ENCODE measurements around the gene C1orf167. TPM values are rescaled to one million over a fixed set of nuclear protein-coding genes. Genes with fewer than 3 reads are reported as not detected.

Gene C1orf167
- total and polyA plus RNA-seq, 10 of the 15 experiments (the other 5 are each of a cell fraction or from before 2014, with no cell fraction given): 0.17 to 0.31 TPM; not detected in 8

DNA sequence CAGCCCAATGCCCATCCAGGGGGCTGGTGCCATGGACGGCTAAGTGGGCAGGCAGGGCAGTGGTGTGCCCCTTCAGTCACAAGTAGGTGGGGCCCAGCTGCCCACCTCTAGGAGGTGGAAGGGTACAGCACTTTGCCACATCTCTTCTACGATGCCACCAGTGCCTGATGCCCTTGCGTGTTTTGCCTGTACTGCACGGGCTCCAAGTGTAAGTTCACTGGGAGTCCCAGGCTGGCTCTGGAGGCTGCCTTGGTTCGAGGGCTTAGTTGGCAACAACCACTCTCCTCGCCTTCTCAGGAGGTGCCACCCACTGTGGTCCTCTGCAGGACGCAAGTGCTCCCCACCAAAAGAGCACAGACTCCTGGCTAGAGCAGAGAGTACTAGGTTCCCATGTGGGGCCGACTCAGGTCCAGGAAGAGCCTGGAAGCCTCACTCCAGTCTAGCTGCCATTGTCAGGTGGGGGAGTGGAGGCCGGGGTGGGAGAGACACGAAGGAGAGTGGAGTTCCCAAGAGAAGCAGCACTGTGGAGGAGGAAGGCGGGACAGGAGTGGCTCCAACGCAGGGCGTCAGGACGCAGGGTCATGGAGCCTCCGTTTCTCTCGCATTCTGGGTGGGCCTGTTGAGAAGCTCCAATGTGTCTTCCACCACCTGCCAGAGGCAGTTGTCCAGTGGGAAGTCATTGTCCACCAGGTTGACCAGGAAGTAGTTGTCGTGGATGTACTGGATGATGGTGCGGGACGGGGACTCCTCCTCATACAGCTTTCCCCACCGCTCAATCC lies 28.3 kb downstream of the C1orf167 start:
- H3K9ac ChIP-seq (ENCODE audit: control insufficient read depth, insufficient read depth, low read length): no peak overlapping the region
- 73% methylated on average over 19 of the region's 20 CpGs for WGBS (ENCODE audit: insufficient coverage, insufficient replicate concordance, low lambda C conversion rate, missing lambda C conversion rate)
- H4K20me1 ChIP-seq (ENCODE audit: control insufficient read depth, insufficient read depth): no peaks in the 10 kb centered on the region
- RAD21 ChIA-PET (ENCODE audit: unreplicated experiment): no interaction called here
- H3K4me2 ChIP-seq (ENCODE audit: control insufficient read depth, insufficient read depth): no peak overlapping the region
- DNase-seq (ENCODE audit: low read depth, low spot score) (no peak), ATAC-seq (no peak), FAIRE-seq (no peak)
- H3K27me3 ChIP-seq (replicated peaks in 1 of 2; ENCODE audit: control insufficient read depth in 2 of 2, insufficient read depth in 2 of 2, low read length in 1 of 2): no peaks in the 10 kb centered on the region
- in situ Hi-C loops (cut with MboI) (no loop called here), intact Hi-C loops (cut with micrococcal nuclease; ENCODE audit: unreplicated experiment) (no loop called here)
- CTCF ChIA-PET: no interaction called here
- BruUV-seq (replicated peaks): no TSS peak
- no peaks in the 10 kb centered on the region; a peak in 2 of 4 replicates for H3K36me3 ChIP-seq (ENCODE audit: control insufficient read depth in 2 of 2, insufficient read depth in 2 of 2, low read length in 1 of 2)
- H3K79me2 ChIP-seq (ENCODE audit: control insufficient read depth, insufficient read depth, low read length): no peaks in the 10 kb centered on the region
- H3K27ac ChIP-seq (ENCODE audit: control insufficient read depth, insufficient read depth): no peak overlapping the region
- H2AFZ ChIP-seq (ENCODE audit: control insufficient read depth, low read depth, low read length): no peak overlapping the region
- no peak overlapping the region for H3K4me3 ChIP-seq
- SMC1A ChIA-PET (ENCODE audit: uncharacterized antibody, unreplicated experiment): no interaction called here
- TF ChIP-seq TCF7 (IDR thresholded peaks at IDR 0.05; ENCODE audit: borderline replicate concordance): no peak
- no peak for TF ChIP-seq BCL11A (IDR thresholded peaks at IDR 0.05; ENCODE audit: low read depth, low read length)
- no peak for TF ChIP-seq MXI1 (IDR thresholded peaks at IDR 0.05; ENCODE audit: low read depth, low read length)
- no peak for TF ChIP-seq SUZ12 (IDR thresholded peaks at IDR 0.05; ENCODE audit: unreplicated experiment)
- TF ChIP-seq IRF4 (IDR thresholded peaks at IDR 0.05; ENCODE audit: low read depth, low read length): no peak
- no peak for TF ChIP-seq ZBED1 (IDR thresholded peaks at IDR 0.05; ENCODE audit: borderline replicate concordance)
- TF ChIP-seq CBX3 (IDR thresholded peaks at IDR 0.05; ENCODE audit: borderline replicate concordance, low read depth): no peak
- TF ChIP-seq, protein P1, sequence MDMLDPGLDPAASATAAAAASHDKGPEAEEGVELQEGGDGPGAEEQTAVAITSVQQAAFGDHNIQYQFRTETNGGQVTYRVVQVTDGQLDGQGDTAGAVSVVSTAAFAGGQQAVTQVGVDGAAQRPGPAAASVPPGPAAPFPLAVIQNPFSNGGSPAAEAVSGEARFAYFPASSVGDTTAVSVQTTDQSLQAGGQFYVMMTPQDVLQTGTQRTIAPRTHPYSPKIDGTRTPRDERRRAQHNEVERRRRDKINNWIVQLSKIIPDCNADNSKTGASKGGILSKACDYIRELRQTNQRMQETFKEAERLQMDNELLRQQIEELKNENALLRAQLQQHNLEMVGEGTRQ (IDR thresholded peaks at IDR 0.05; ENCODE audit: borderline replicate concordance, low read depth, low read length): no peak
- TF ChIP-seq FOS (IDR thresholded peaks at IDR 0.05; ENCODE audit: borderline replicate concordance, extremely low read depth, insufficient read length): no peak
- TF ChIP-seq NFXL1 (IDR thresholded peaks at IDR 0.05; ENCODE audit: borderline replicate concordance): no peak
- no peak for TF ChIP-seq ETV6 (conservative IDR thresholded peaks at IDR 0.05 in 1 of 2, IDR thresholded peaks at IDR 0.05 in 1 of 2; ENCODE audit: borderline replicate concordance in 1 of 2, low read depth in 1 of 2)
- no peak for TF ChIP-seq CBFB (IDR thresholded peaks at IDR 0.05; ENCODE audit: low read depth)
- no peak for TF ChIP-seq POLR2A (IDR thresholded peaks at IDR 0.05; ENCODE audit: low read depth, low read length)
- no peak for TF ChIP-seq TAF1 (IDR thresholded peaks at IDR 0.05; ENCODE audit: borderline replicate concordance, low read depth, low read length)
- no peak for TF ChIP-seq PAX5 (IDR thresholded peaks at IDR 0.05; ENCODE audit: borderline replicate concordance, low read depth, low read length)
- no peaks in the 10 kb centered on the region for H3K9me3 ChIP-seq (replicated peaks; ENCODE audit: control insufficient read depth, insufficient read depth, low read length)
- H3K4me1 ChIP-seq (ENCODE audit: control insufficient read depth, insufficient read depth, low read length): no peaks in the 10 kb centered on the region
- POLR2A ChIA-PET: interaction anchor here (1.2 kb wide), 1 partner anchor 13 kb away, joined by 4 read pairs; no protein-coding TSS in a partner anchor
